ENCODE measurements around the gene PTCD3.

Gene PTCD3

DNA sequence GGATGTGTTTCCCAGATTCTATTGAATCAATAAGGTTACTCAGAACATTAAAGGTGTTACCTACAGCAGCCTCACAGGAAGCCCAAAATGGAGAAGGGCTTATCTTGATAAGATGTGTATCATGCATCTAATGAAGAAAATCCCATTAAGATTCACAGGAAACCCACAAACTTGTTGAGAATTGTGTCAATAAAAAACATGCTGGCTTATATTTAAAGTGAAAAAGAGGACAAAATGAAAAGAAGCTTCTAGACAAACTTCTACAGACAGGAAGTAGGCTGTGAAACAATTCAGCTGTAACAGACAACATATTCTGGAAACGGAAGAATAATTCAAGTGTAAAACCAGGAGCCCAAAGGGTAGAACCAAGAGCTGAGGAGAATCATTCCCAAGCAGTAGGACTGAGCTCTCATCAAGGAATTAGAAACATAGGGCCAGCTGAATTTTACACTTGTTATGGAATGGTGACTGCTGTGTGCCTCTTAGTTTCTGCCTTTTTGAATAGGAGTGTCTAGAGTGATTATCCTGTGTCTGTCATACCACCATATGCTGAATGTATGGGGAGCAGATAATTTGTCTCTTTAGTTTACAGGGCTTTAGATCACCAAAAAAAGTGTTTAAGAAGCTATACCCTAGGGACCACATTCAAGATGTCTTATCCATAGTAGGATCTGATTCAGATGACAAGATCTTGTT, 79.6 kb downstream of the PTCD3 start:
- H3K36me3 ChIP-seq (ENCODE audit: control insufficient read depth, insufficient read depth, low read length) = peaks cover 31% of the 10 kb centered on the region
- peaks cover 15% of the 10 kb centered on the region for H3K4me1 ChIP-seq (ENCODE audit: control insufficient read depth, insufficient read depth, low read length, poor library complexity, severe bottlenecking)
- no peaks in the 10 kb centered on the region for H3K9me3 ChIP-seq (ENCODE audit: control insufficient read depth, low read length)
- peak overlapping the region; percentile 42 for H3K27ac ChIP-seq (ENCODE audit: low read depth, low read length, severe bottlenecking)
- no peak overlapping the region for H3K4me3 ChIP-seq (ENCODE audit: extremely low read depth, insufficient read depth, low read length, poor library complexity, severe bottlenecking)
- WGBS, 2 experiments (ENCODE audit: insufficient coverage in 2 of 2) = 100% methylated on average over 1 of the region's 1 CpG

DNA sequence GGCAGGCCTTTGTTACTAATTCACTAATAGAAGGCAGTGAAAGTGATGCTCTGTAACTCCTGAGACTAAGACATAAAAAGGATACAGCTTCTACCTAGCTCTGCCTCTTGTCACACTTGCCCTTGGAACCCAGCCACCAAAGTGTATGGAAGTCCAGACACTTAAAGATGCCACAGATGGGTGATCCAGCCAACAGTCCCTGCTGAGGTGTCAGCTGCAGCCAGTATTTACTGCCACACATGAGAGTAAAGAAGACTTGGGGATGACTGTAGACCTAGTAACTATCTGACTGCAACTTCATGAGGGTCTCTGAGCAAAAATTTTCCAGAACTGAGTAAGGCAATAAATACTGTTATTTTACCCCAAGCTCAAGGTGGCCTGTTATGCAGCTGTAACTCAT, 80.4 kb downstream of the PTCD3 start:
- no peak overlapping the region for H3K27ac ChIP-seq (ENCODE audit: low read depth, low read length, severe bottlenecking)
- H3K9me3 ChIP-seq (ENCODE audit: control insufficient read depth, low read length) = no peaks in the 10 kb centered on the region
- peaks cover 33% of the 10 kb centered on the region for H3K36me3 ChIP-seq (ENCODE audit: control insufficient read depth, insufficient read depth, low read length)
- H3K4me1 ChIP-seq (ENCODE audit: control insufficient read depth, insufficient read depth, low read length, poor library complexity, severe bottlenecking) = peaks cover 15% of the 10 kb centered on the region
- no peak overlapping the region for H3K4me3 ChIP-seq (ENCODE audit: extremely low read depth, insufficient read depth, low read length, poor library complexity, severe bottlenecking)

DNA sequence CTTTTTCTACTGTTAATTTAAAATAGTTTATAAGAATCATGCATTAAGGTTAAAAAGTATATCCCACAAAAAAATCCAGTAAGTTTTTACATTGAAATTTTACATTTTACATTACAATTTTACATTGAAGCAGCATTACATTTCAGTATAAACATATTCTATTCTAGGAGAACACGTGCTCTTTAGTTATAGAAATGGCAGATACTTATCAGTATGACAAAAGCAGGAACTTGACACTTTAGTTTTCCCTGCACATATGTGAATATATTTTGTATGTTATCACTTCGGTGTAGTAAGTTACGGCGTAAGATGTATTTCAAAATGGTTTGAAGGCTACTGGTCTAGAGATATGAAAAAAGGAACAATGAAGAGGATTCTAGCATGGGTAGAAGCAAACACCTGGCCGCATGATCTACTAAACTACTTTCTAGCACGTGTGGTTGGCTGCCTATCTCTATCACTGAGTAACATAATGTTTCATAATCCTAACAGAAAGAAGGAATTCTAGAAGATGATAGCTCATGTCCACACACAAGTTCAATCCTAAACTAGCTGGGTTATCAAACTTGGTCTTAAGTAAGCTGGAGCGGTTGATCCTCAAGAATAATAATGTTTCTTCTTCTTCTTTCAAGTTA, 83.9 kb downstream of the PTCD3 start:
- H3K4me1 ChIP-seq (ENCODE audit: control insufficient read depth, insufficient read depth, low read length, poor library complexity, severe bottlenecking) = peaks cover 22% of the 10 kb centered on the region
- 94 to 100% methylated on average over 2 to 3 of the region's 7 CpGs for WGBS, 2 experiments (ENCODE audit: insufficient coverage in 2 of 2)
- H3K27ac ChIP-seq (ENCODE audit: low read depth, low read length, severe bottlenecking) = no peak overlapping the region
- no peaks in the 10 kb centered on the region for H3K9me3 ChIP-seq (ENCODE audit: control insufficient read depth, low read length)
- H3K36me3 ChIP-seq (ENCODE audit: control insufficient read depth, insufficient read depth, low read length) = peaks cover 60% of the 10 kb centered on the region
- no peak overlapping the region for H3K4me3 ChIP-seq (ENCODE audit: extremely low read depth, insufficient read depth, low read length, poor library complexity, severe bottlenecking)

Measured in mesodermal cell (in vitro differentiated cells).